ENCODE data around the gene NF2. TPM values are rescaled to one million over a fixed set of nuclear protein-coding genes. Genes with fewer than 3 reads are reported as not detected.
A peak's percentile ranks its signal among the peaks of the same experiment; 100 is the strongest.

Gene NF2
- total RNA-seq, 4 donors from 2014 or later = 30.5 to 82.5 (median 36.6) TPM

DNA sequence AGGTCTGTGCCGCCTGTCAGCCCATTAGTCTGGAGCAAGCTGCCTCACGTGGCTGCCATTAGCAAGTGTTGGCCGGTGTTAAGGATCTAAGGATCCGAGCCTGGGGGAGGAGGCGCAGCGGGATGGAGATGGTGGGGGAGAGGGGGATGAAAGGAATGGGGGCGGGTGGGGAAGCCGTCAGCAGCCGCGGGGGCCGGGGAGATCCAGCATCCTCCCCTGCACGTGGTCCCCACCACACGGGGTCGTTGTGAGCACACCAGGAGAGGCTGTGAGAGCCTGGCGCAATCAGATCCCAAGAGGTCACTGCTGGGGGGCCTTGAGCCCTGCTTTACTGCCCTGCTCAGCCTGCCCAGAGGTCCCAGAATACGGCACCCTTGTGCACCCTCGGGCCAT is 123.7 kb downstream of the NF2 start:
- TF ChIP-seq, protein P1, sequence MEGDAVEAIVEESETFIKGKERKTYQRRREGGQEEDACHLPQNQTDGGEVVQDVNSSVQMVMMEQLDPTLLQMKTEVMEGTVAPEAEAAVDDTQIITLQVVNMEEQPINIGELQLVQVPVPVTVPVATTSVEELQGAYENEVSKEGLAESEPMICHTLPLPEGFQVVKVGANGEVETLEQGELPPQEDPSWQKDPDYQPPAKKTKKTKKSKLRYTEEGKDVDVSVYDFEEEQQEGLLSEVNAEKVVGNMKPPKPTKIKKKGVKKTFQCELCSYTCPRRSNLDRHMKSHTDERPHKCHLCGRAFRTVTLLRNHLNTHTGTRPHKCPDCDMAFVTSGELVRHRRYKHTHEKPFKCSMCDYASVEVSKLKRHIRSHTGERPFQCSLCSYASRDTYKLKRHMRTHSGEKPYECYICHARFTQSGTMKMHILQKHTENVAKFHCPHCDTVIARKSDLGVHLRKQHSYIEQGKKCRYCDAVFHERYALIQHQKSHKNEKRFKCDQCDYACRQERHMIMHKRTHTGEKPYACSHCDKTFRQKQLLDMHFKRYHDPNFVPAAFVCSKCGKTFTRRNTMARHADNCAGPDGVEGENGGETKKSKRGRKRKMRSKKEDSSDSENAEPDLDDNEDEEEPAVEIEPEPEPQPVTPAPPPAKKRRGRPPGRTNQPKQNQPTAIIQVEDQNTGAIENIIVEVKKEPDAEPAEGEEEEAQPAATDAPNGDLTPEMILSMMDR (IDR thresholded peaks at IDR 0.05) = peak in 2 of 6 experiments; percentile 6 to 34
- no peak for TF ChIP-seq POLR2A (IDR thresholded peaks at IDR 0.05)
- Histone ChIP-seq H3K27me3 (no peaks in the 10 kb centered on the region), H3K9me3 (no peaks in the 10 kb centered on the region), H3K4me1 (no peaks in the 10 kb centered on the region), H3K36me3 (peaks cover 0 to 12% (median 0%) of the 10 kb centered on the region in 3 donors), H3K27ac (no peak overlapping the region), H3K4me3 (no peak overlapping the region)
- DNase-seq = peak in 1 of 3 donors; percentile 20

DNA sequence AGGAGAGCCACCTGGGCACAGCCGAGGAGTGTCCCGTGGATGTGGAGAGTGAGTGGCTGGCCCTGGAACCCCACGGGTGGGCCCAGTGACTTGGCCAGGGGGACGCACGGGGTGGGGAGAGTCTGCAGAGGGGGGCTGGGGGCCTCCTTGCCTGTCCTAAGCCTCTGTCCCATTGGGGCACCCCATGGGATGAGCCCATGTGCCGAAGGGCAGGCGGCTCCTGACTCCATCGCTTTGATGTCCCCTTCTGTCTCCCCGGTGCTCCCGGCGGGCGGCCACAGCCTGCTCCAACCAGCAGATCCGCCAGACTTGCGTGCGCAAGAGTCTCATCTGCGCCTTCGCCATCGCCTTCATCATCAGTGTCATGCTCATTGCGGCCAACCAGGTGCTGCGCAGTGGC is 125.7 kb downstream of the NF2 start:
- Histone ChIP-seq H3K4me1 (peaks cover 0 to 9% (median 0%) of the 10 kb centered on the region in 4 donors), H3K9me3 (no peaks in the 10 kb centered on the region), H3K27ac (no peak overlapping the region), H3K36me3 (peaks cover 0 to 12% (median 0%) of the 10 kb centered on the region in 3 donors), H3K27me3 (no peaks in the 10 kb centered on the region), H3K4me3 (no peak overlapping the region)
- TF ChIP-seq, protein P1 (IDR thresholded peaks at IDR 0.05) = no peak
- TF ChIP-seq POLR2A (IDR thresholded peaks at IDR 0.05) = no peak
- no peak for DNase-seq

DNA sequence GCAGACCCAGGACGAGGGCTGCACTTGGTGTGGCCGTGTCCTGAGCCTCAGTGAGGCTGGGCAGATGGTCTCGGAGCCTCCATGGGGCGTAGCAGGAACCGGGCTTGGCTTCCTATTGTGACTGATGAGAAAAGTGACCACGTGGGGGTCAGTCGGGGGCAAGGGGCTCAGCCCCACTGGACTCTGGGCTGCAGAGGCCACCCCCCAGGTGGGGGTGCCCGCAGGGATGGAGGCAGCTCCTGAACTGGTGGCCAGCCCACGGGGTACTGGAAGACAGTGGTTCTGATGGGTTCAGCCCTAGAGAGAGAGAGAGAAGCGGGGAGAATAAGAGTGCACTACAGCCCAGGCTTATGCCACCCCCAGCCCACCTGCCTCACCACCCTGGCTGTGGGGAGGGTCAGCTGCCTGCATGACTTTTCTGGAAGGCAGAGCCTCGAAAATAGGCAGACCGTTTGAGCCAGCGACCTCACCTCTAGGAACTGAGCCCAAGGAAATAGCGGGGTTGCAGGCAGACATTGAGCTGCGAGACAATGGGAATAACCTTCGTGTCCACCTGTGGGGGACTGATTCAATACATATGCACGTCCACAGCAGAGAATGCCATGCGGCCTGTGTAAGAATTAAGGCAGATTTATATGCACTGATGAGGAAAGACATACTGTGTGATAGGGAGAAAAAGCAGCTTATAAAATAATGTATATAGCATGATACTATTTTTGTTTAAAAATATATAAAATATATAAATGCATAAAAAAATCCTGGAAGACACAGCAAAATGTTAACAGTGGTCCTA is 127.8 kb downstream of the NF2 start:
- Histone ChIP-seq H3K27me3 (no peaks in the 10 kb centered on the region), H3K36me3 (peaks cover 0 to 12% (median 0%) of the 10 kb centered on the region in 3 donors), H3K27ac (no peak overlapping the region), H3K4me3 (no peak overlapping the region), H3K4me1 (peaks cover 0 to 9% (median 0%) of the 10 kb centered on the region in 4 donors), H3K9me3 (no peaks in the 10 kb centered on the region)
- TF ChIP-seq POLR2A (IDR thresholded peaks at IDR 0.05) = no peak
- TF ChIP-seq, protein P1 (IDR thresholded peaks at IDR 0.05) = no peak
- no peak for DNase-seq

DNA sequence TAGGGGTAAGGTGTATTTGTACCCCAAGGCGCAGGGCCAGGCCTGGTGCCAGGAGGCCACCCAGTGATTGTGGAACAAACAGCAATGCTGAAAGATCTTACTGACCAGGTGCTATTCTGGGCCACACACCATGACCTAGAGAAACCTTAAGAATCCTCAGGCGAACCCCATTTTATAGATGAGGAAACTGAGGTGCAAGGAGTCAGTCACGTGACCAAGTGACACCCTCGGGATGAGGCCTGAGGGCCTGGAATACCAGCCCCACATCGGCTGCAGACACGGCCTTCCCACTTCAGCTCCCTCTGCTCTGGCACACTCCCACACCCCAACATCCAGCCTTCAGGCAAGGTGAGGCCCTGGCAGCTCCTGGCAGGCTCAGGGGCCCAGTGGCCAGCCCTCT is 129.4 kb downstream of the NF2 start:
- no peak overlapping the region for H3K27ac ChIP-seq
- no peak for DNase-seq
- TF ChIP-seq, protein P1 (IDR thresholded peaks at IDR 0.05) = no peak
- TF ChIP-seq POLR2A (IDR thresholded peaks at IDR 0.05) = no peak
- no peak overlapping the region for H3K4me3 ChIP-seq
- no peaks in the 10 kb centered on the region for H3K27me3 ChIP-seq
- peaks cover 0 to 12% (median 0%) of the 10 kb centered on the region in 3 donors for H3K36me3 ChIP-seq
- no peaks in the 10 kb centered on the region for H3K9me3 ChIP-seq
- H3K4me1 ChIP-seq = peaks cover 0 to 9% (median 0%) of the 10 kb centered on the region in 4 donors

DNA sequence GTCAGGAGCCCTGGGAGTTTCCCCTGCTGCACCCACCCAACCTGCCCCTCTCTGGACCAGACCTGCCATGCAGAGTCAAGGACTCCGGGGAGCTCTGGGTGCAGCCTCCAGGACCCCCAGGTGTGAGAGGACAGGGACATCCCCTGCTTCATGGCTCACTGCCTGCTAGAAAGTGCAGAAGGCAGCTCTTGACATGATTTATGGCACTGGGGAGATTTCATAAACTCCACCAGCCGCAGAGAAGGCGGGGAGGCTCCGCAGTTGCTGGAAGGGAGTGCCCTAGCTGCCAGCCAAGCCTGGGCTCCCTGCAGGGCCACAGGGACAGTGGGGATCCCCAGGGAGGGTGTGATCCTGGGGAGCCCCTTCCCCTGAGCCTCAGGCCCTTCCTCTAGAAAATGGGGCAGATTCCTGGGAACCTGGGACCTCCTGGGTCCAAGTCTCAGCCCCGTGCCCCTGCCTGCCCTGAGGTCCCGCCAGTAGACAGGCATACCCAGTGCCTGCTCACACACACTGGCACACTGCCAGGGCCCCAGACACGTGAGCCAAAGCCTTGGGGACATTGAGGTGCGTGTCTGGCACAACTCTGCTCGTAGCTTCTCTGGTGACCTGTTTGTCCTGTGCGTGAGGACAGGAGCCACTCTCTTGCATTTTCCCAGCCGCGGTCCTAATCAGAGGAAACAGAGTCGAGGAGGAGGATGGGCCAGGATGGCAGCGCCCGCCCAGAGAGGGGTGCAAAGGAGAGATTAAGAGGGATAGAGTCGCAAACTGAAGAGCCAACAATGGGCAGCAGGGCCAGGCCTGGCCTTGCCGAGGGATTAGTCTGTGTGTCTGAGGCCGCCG is 130.1 kb downstream of the NF2 start:
- peaks cover 0 to 12% (median 0%) of the 10 kb centered on the region in 3 donors for H3K36me3 ChIP-seq
- TF ChIP-seq, protein P1 (IDR thresholded peaks at IDR 0.05) = no peak
- no peak for TF ChIP-seq POLR2A (IDR thresholded peaks at IDR 0.05)
- no peak overlapping the region for H3K27ac ChIP-seq
- H3K27me3 ChIP-seq = no peaks in the 10 kb centered on the region
- no peak overlapping the region for H3K4me3 ChIP-seq
- H3K4me1 ChIP-seq = peaks cover 0 to 9% (median 0%) of the 10 kb centered on the region in 4 donors
- peak in 2 of 3 donors; percentile 53 to 67 for DNase-seq
- H3K9me3 ChIP-seq = no peaks in the 10 kb centered on the region

Data from Peyer's patch (tissue), 4 donors.